Lower leg skin (tissue), 4 donors: ENCODE measurements around the gene APOLD1. TPM values are rescaled to one million over a fixed set of nuclear protein-coding genes. Genes with fewer than 3 reads are reported as not detected.
A peak's percentile ranks its signal among the peaks of the same experiment; 100 is the strongest.

Experiments used
- DNase-seq, 2 donors: peaks; one replicate each; pipeline ENCODE4 v3.0.0-alpha.2; 2019; ENCODE audit warnings: low spot score in 2 of 2
- H3K4me3 ChIP-seq: fragments of 200-600 bp; sonication (generic); 2 replicates; pipeline ENCODE4 v1.5.1; 2017; ENCODE audit warnings: mild to moderate bottlenecking, low read depth; ENCODE audit not compliant: poor library complexity, severe bottlenecking
- POLR2A ChIP-seq, 2 donors: fragments of 450-650 bp; IDR thresholded peaks; one replicate each; pipeline ENCODE4 v1.6.1; 2016 to 2017; ENCODE audit warnings: antibody characterized with exemption in 2 of 2, mild to moderate bottlenecking in 1 of 2, moderate library complexity in 1 of 2
- WGBS, 2 donors: methylation state at CpG; one replicate each; pipeline ENCODE4 v1.1.5; 2018; 5-methylcytosine and 5-hydroxymethylcytosine counted together
- intact Hi-C: fragments of 100-400 bp; cut with DNase I; formaldehyde crosslinking; loops from one replicate; pipeline ENCODE4 v1.15.0; 2023; ENCODE audit warnings: low total_unique reads
- total RNA-seq, 4 donors: library from RNA; depleted of rRNA; stranded (reverse); fragments of >200 nt; gene quantifications; one replicate each; pipeline ENCODE4 v1.1.0, GENCODE V29; 2016
- TF ChIP-seq, protein P1 (sequence below), 3 donors: fragments of 450-650 bp; IDR thresholded peaks; one replicate each; pipeline ENCODE4 v1.5.1; 2016; ENCODE audit warnings: antibody characterized with exemption in 3 of 3, mild to moderate bottlenecking in 3 of 3, moderate library complexity in 2 of 3

Gene APOLD1
- total RNA-seq, 4 donors from 2014 or later: 26.1 to 89.7 (median 34.7) TPM

DNA sequence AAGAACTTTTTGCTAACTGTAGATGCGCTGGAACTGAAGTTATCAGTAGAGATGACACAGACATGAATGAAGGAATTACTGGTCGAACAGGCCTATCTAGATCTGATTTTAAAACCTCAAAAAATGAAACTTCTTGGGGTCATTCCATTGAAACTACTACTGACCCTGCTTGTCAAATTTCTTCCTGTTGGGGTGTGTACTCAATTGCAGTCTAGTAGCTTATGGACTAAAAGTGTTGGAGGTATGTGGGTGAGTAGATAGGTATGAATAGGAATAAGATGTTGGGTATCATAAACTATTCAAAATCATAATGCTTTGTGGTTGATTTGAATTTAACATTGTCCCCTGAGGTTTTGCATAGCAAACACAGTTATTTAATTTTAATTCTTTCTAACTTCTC, 9.2 kb downstream of the APOLD1 start:
- 82 to 85% methylated on average over 2 of the region's 2 CpGs for WGBS, 2 donors
- intact Hi-C loops: loop anchor here (10.0 kb wide), 1 partner anchor 420 kb away; no protein-coding TSS in a partner anchor
- no peak for DNase-seq
- TF ChIP-seq POLR2A (IDR thresholded peaks at IDR 0.05): no peak
- TF ChIP-seq, protein P1, sequence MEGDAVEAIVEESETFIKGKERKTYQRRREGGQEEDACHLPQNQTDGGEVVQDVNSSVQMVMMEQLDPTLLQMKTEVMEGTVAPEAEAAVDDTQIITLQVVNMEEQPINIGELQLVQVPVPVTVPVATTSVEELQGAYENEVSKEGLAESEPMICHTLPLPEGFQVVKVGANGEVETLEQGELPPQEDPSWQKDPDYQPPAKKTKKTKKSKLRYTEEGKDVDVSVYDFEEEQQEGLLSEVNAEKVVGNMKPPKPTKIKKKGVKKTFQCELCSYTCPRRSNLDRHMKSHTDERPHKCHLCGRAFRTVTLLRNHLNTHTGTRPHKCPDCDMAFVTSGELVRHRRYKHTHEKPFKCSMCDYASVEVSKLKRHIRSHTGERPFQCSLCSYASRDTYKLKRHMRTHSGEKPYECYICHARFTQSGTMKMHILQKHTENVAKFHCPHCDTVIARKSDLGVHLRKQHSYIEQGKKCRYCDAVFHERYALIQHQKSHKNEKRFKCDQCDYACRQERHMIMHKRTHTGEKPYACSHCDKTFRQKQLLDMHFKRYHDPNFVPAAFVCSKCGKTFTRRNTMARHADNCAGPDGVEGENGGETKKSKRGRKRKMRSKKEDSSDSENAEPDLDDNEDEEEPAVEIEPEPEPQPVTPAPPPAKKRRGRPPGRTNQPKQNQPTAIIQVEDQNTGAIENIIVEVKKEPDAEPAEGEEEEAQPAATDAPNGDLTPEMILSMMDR (IDR thresholded peaks at IDR 0.05): no peak
- H3K4me3 ChIP-seq: no peak overlapping the region

DNA sequence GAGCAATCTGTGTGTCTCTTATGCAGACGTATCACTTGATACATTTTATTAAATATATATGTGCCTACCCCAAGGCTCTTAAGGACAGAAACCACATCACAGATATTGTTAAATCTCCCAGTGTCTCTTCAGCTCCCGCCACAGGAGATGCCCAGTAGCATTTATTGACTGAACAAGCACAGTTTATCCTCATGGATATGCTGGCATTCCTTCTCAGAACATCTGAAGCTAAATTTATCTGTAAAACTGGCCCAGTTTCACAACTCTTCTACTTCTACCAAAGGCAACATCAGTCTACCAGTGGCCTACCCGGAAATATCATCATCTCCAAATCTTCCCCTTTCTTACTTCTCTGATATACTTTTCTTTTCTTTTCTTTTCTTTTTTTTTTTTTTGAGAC, 10.7 kb downstream of the APOLD1 start:
- 77 to 91% methylated on average over 3 of the region's 3 CpGs for WGBS, 2 donors
- intact Hi-C loops: loop anchor here (10.0 kb wide), 1 partner anchor 419 kb away; no protein-coding TSS in a partner anchor

DNA sequence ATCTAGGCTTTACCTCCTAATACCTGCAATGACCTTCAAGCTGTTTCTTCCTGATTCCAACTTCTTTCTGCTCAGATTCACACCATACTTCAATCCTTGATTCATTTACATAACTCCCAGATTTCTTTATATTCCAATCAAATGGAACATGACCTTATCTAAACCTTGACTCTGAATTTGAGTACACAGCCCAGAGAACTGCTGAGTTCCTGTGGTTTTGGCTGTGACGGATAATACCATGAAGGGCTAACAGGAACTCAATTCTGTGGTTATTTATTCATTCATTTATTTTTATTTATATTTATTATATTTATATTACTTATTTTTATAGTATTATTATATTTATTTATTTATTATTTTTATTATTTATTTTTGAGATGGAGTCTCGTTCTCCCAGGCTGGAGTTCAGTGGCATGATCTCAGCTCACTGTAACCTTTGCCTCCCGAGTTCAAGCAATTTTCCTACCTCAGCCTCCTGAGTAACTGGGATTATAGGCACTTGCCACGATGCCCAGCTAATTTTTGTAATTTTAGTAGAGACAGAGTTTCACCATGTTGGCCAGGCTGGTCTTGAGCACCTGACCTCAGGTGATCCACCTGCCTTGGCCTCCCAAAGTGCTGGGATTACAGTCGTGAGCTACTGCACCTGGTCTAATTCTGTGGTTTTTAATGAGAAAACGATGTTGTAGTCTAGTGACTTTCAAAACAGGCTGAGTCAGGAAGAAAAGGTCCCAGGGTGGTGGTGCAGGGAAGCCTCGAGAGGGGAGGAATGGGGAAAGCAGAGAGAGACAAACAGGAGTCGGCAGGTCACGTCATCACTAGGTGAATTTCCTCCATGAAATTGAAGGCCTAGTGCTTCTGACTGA, 11.7 kb downstream of the APOLD1 start:
- intact Hi-C loops: loop anchor here (10.0 kb wide), 1 partner anchor 418 kb away; no protein-coding TSS in a partner anchor
- H3K4me3 ChIP-seq: no peak overlapping the region
- 86 to 91% methylated on average over 9 of the region's 9 CpGs for WGBS, 2 donors
- DNase-seq: peak in 1 of 2 donors; percentile 37
- TF ChIP-seq, protein P1 (IDR thresholded peaks at IDR 0.05): no peak
- TF ChIP-seq POLR2A (IDR thresholded peaks at IDR 0.05): no peak

More for the DNA sequence above, 10.7 kb downstream of the APOLD1 start:
- TF ChIP-seq, protein P1 (IDR thresholded peaks at IDR 0.05): no peak
- TF ChIP-seq POLR2A (IDR thresholded peaks at IDR 0.05): no peak
- H3K4me3 ChIP-seq: no peak overlapping the region
- peak in 1 of 2 donors; percentile 8 for DNase-seq

DNA sequence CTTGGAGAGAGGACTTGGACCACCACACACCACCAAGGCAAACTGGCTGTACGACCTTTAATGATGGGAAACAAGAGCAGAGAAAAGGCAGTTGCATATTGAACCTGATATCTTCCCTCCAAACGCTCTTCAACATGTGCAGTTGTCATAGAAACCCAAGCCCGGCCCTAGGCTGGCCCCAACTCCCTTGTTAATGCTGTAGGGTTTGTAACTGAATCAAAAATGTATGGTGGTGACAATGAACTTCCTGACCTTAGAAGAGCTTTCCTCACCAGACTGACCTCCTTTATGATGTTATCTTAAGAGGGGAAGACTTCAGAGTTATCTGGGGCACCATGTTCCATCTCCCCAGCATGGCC, 12.3 kb downstream of the APOLD1 start:
- TF ChIP-seq, protein P1 (IDR thresholded peaks at IDR 0.05): no peak
- no peak for TF ChIP-seq POLR2A (IDR thresholded peaks at IDR 0.05)
- WGBS, 2 donors: 87% methylated on average over 3 of the region's 3 CpGs
- intact Hi-C loops: loop anchor here (10.0 kb wide), 1 partner anchor 417 kb away; no protein-coding TSS in a partner anchor
- H3K4me3 ChIP-seq: no peak overlapping the region
- DNase-seq: no peak

DNA sequence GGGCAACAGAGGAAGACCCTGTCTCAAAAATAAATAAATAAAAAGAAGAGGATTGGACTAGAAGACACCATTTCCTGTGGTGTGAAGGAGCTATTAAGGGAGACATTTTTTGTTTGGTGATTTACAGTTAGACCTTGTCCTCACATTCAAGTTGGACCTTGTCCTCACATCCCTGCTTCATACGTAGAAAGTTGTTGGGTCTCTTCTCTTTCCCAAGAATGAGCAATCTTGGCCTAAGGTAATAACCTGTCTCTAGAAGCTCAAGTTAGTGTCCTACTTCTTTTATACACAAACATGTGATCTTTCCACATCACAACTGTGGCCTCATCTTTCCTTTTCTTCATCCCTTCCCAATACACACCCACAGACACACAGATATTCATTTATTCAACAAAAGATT, 13.0 kb downstream of the APOLD1 start:
- DNase-seq: no peak

More for the DNA sequence above, 13.0 kb downstream of the APOLD1 start:
- TF ChIP-seq, protein P1 (IDR thresholded peaks at IDR 0.05): no peak
- no peak for TF ChIP-seq POLR2A (IDR thresholded peaks at IDR 0.05)
- intact Hi-C loops: loop anchor here (10.0 kb wide), 1 partner anchor 416 kb away; no protein-coding TSS in a partner anchor
- 54 to 57% methylated on average over 1 of the region's 1 CpG for WGBS, 2 donors
- no peak overlapping the region for H3K4me3 ChIP-seq
